HG03108 (cell line): ENCODE measurements around the gene SMURF2.

ENCODE experiments used
- ATAC-seq: cut with Tn5 transposase; IDR thresholded peaks from one replicate; pipeline ENCODE4 v1.9.1; 2021; ENCODE audit warnings: moderate library complexity; ENCODE audit not compliant: unreplicated experiment

The SMURF2 gene

GRCh38 chr17:64505340-64506200 is 156.5 kb downstream of the SMURF2 start:
- ATAC-seq: no peak

- ATAC-seq: no peak
Observed at GRCh38 chr17:64504769-64505339, 157.3 kb downstream of the SMURF2 start.

DNA sequence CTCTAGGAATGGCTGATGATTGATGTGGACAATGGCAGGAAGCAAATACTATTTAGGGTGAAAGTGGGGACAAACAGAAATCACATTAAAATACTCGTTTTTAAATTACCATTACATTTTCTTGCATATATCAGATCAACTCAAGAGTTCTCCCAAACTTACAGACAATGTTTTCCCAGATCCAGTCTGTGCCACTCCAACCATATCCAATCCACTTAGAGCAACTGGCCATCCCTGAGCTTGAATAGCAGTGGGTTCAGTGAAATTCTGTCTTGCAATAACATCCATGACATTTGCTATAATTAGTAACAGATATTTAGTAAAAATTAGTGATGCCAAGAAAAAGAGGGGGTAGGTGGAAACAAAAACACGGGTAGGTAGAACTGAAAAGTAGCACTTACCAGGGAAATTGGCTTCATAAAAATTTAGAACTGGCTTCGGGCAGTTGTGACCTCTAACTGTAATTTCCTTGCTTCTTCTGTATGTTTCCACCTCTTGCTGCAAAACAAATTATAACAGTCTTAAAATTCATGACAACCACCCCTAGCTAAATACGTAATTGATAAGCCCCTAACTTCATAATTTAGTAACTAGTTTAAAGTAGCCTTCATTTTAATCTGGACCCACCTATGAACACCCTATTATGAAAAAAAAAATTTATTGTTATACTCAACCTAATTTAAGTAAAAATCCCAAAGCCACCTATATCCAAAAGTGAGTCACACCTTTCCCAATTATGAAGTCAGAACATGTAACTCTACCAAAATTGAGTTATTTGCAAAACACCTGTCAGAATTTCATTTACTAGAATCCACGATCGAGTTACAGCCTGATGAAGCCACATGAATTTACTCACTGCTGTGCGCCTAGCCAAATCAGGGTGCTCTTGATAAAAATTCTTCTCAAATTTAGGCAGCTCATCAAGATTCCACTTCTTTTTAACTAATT is 158.0 kb downstream of the SMURF2 start:
- no peak for ATAC-seq

DNA sequence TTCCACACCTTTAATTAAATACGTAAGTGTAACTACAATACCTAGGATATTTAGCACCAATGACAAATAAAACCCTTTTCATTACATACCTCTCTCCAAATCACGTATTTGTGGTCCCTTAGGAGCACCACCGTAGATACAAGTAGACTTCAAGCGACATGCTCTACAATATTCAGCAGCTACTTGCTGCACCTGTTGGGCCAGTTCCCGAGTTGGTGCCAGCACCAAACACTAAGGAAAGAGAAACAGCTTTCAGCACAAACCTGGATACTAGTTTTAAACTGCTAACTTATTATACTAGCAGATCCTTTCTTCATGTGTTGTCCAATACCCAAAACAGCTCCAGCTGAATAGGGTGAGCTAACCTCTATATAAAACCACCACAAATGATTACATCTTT is 158.8 kb downstream of the SMURF2 start:
- ATAC-seq: no peak

- ATAC-seq: no peak
Observed at GRCh38 chr17:64502809-64503208, 159.3 kb downstream of the SMURF2 start.

DNA sequence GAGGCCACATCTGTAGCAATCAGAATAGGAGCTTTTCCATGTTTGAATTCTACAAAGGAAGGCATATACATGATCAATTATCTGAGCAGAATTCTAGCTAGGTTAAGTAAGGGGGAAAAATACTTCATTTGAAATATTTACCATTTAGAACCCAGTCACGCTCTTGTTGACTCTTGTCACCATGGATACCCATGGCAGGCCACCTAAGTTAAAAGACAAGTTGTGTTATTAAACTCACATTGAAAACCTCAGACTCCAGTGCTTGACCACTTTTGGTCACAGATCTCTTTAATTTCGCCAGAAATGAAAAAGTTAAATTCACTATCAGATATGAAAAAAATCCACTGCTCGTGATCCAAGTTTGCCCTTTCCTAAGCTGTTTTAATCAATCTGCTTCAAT is 160.1 kb downstream of the SMURF2 start:
- no peak for ATAC-seq

- no peak for ATAC-seq
Observed at GRCh38 chr17:64500862-64501765, 161.0 kb downstream of the SMURF2 start.

DNA sequence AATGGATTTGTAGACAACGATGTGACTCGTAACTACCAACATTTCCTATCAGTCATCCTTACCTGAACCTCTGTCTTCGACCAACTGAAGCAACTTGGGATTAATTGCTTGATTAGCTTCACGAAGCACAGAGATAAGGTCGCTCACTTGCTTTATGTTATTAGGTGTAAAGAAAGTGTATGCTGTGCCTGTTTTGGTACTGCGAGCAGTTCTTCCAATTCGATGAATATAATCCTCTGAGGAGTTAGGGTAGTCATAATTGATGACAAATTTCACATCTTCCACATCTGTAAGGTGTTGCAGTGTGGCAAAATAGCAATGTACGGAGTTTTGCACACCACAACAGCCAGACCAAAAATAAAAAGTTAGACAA is 161.6 kb downstream of the SMURF2 start:
- ATAC-seq: no peak

DNA sequence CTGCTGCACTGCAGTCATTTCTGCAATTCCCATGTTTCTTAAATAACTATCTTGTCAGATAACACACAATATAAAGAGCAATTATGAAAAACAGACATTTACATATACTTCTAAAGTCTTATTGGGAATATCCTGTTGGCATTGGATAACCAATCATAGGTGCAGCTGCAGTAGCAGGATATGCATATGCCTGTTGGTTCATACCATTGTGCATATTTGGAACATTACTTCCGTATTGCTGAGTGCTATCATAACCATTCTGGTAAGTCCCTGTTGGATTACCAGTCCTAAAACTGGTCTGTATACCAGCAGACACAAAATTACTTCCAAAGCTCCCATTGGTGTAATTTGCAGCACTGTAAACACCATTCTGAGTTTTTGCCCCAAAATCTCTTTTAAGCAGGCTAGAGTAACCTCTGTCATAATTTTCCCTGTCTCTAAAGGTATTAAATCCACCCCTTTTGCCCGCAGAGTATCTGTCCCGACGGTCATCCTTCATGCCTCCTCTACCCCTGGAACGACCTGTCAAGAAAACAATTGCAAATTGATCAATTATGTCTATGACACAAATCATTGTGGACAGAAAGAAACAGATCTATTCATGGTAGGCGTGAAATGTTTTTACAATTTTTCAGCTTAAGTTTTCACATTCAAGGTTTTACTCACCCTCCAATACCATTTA is 162.2 kb downstream of the SMURF2 start:
- no peak for ATAC-seq

DNA sequence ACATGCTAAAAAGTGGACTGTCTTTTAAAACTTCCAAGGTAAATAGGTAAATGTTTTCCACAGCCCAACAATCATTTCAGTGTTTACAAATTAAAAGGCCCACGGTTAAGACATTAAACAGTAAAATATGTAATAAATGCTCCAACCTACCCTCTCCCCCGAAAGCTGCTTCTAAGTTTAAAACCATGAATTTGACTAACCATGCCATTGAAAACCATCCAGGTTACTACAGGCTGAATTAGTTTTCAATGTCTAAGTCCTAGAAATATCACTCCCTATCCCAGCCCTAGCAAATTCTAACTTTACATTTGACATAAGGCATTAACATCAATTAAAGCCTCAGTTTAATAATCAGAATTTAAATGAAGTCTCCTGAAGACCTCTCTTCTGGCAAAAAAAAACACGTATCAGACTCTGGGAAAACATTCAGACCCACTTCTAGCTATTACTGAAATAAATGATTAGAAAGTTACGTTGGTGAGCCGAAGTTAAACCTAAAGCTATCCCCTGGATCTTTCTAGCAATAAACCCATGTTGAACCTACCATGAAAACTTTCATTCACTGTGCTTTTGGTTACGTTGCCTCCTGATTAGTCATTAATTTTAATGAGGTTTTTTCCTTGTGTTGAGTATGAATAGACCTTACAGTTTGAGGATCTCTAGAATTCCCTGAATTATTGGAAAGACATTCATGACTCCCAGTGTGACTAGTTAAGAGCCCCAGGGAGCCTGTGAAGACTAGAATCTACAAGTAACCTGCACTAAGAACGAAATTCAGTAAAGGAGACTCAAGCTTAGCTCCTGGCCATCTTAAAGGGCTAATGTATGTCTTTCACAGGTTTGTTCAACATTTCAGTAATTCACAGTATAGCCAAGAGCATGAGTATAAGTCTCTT is 163.6 kb downstream of the SMURF2 start:
- ATAC-seq: no peak

- peak; percentile 3 for ATAC-seq
Observed at GRCh38 chr17:64497565-64498035, 164.5 kb downstream of the SMURF2 start.

DNA sequence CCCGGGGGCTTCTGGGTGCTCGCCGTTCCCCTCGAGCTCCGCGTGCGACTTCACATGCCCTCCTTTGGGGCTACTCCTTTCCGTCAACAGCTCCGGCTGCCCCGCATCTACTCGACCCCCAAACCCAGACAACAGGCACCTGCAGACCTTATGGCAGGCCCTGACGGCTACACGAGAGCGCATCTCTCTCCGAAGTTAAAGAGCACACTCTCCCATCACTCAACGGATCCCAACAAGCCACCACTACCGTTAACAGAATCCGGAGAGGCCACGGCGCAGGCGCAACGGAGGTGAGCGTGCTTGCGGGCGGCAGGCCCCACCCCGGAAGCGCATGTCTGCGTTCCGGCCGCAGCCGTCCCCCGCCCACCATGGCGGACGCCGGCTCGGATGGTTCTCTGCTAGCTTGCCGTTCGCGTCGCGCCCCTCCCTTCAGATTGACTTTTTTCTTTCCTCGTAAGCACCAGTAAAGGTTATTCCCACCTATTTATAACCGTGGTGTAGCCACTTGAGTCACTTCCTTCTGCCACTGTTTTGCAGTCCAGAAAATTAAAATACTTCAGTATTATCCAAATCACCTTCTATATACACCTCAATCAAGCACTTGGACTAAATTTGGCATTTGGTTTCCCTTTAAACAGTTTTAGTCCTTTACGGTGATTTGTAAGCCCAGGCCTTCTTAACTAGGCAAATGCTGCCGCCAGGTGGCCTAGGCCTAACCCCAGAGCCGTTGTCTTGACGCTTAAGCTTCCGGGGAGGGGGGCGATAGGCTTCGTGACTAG is 165.1 kb downstream of the SMURF2 start, which contains the start of gene POLG2:
Gene POLG2, minus strand, starts transcription at position 269 of the 779 bp plus-strand sequence. Its CDS starts 86 bp downstream, at position 183.
- ATAC-seq: peak; percentile 73

- ATAC-seq: no peak
Observed at GRCh38 chr17:64496348-64496785, 165.7 kb downstream of the SMURF2 start.
